Sigmoid colon (tissue), 4 donors: ENCODE results near the gene USF1.

ENCODE experiments used
- POLR2A ChIP-seq, 2 donors: fragments of 450-650 bp; IDR thresholded peaks; one replicate each; pipeline ENCODE4 v1.6.1; 2016; ENCODE audit warnings: antibody characterized with exemption in 2 of 2, mild to moderate bottlenecking in 2 of 2, moderate library complexity in 2 of 2
- POLR2AphosphoS5 ChIP-seq, 4 donors: sonication (generic); formaldehyde crosslinking; IDR thresholded peaks; one replicate each; pipeline ENCODE4 v1.6.1; 2017; ENCODE audit warnings: antibody characterized with exemption in 4 of 4
- TF ChIP-seq, protein P1 (sequence below), 4 experiments: fragments of 450-650 bp in 3 of 4; fragments of 200-600 bp in 1 of 4; IDR thresholded peaks; one replicate each; pipeline ENCODE4 v1.5.1; 2016 to 2019; ENCODE audit warnings: antibody characterized with exemption in 4 of 4, mild to moderate bottlenecking in 3 of 4, moderate library complexity in 2 of 4

DNA sequence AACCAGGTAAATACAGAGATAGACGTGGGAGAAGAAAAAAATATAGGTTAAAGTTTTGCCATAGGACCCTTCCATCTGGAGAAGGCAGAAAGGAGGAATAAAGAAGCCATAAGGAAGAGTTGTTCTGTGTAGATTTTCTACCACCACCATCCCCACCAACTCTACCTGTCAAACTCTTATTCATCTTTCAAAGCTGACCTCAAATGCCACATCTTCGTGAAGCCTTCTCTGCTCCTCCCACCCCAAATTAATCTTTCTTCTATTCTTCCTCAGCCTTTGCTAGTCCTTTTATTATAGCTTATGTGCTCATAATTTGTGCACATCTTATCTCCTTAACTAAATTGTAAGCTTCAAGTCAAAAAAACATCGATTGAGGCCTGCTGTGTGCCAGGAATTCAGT is 44.8 kb upstream of the USF1 start:
- no peak for TF ChIP-seq POLR2A (IDR thresholded peaks at IDR 0.05)
- TF ChIP-seq, protein P1, sequence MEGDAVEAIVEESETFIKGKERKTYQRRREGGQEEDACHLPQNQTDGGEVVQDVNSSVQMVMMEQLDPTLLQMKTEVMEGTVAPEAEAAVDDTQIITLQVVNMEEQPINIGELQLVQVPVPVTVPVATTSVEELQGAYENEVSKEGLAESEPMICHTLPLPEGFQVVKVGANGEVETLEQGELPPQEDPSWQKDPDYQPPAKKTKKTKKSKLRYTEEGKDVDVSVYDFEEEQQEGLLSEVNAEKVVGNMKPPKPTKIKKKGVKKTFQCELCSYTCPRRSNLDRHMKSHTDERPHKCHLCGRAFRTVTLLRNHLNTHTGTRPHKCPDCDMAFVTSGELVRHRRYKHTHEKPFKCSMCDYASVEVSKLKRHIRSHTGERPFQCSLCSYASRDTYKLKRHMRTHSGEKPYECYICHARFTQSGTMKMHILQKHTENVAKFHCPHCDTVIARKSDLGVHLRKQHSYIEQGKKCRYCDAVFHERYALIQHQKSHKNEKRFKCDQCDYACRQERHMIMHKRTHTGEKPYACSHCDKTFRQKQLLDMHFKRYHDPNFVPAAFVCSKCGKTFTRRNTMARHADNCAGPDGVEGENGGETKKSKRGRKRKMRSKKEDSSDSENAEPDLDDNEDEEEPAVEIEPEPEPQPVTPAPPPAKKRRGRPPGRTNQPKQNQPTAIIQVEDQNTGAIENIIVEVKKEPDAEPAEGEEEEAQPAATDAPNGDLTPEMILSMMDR (IDR thresholded peaks at IDR 0.05): no peak
- TF ChIP-seq POLR2AphosphoS5 (IDR thresholded peaks at IDR 0.05): no peak
